Hepatocyte (in vitro differentiated cells): Measurements from ENCODE around the gene TRAPPC12. TPM values are rescaled to one million over a fixed set of nuclear protein-coding genes. Genes with fewer than 3 reads are reported as not detected.

Experiments
- DNase-seq: peaks from one replicate; pipeline ENCODE4 v3.0.0-alpha.2; 2016; ENCODE audit warnings: low spot score
- H2AFZ ChIP-seq: fragments of 200-600 bp; sonication (generic); 2 replicates; pipeline ENCODE4 v1.6.0; 2016; ENCODE audit warnings: antibody characterized with exemption, mild to moderate bottlenecking
- H3K27ac ChIP-seq: fragments of 200-600 bp; sonication (generic); 2 replicates; pipeline ENCODE4 v1.5.1; 2016; ENCODE audit warnings: mild to moderate bottlenecking
- H3K27me3 ChIP-seq: fragments of 200-600 bp; sonication (generic); 2 replicates; pipeline ENCODE4 v1.6.1; 2016
- H3K36me3 ChIP-seq: fragments of 200-600 bp; sonication (generic); replicated peaks from 2 replicates; pipeline ENCODE4 v1.5.1; 2016; ENCODE audit warnings: low read depth; ENCODE audit not compliant: insufficient read depth
- H3K4me1 ChIP-seq: fragments of 200-600 bp; sonication (generic); 2 replicates; pipeline ENCODE4 v1.5.1; 2016; ENCODE audit warnings: mild to moderate bottlenecking, moderate library complexity; ENCODE audit not compliant: insufficient read depth
- H3K4me2 ChIP-seq: fragments of 200-600 bp; sonication (generic); 2 replicates; pipeline ENCODE4 v1.6.0; 2016
- H3K4me3 ChIP-seq: fragments of 200-600 bp; sonication (generic); 2 replicates; pipeline ENCODE4 v1.5.1; 2016; ENCODE audit warnings: mild to moderate bottlenecking
- H3K79me2 ChIP-seq: fragments of 200-600 bp; sonication (generic); 2 replicates; pipeline ENCODE4 v1.6.0; 2017; ENCODE audit warnings: mild to moderate bottlenecking
- H3K9me2 ChIP-seq: fragments of 200-600 bp; sonication (generic); replicated peaks from 2 replicates; pipeline ENCODE4 v1.6.0; 2017; ENCODE audit warnings: mild to moderate bottlenecking; ENCODE audit not compliant: insufficient read depth
- H3K9me3 ChIP-seq: fragments of 200-600 bp; sonication (generic); 2 replicates; pipeline ENCODE4 v1.5.1; 2016; ENCODE audit warnings: low read depth, mild to moderate bottlenecking
- H4K20me1 ChIP-seq: fragments of 200-600 bp; sonication (generic); 2 replicates; pipeline ENCODE4 v1.6.0; 2016; ENCODE audit warnings: mild to moderate bottlenecking; ENCODE audit not compliant: insufficient read depth, poor library complexity, severe bottlenecking
- EZH2 ChIP-seq: fragments of 200-600 bp; sonication (generic); IDR thresholded peaks from 2 replicates; pipeline ENCODE4 v1.6.1; 2016; ENCODE audit warnings: antibody characterized with exemption, mild to moderate bottlenecking, borderline replicate concordance
- EZH2phosphoT487 ChIP-seq: fragments of 200-600 bp; sonication (generic); IDR thresholded peaks from one replicate; pipeline ENCODE4 v1.6.1; 2018; ENCODE audit warnings: antibody characterized with exemption, mild to moderate bottlenecking, low read depth, moderate library complexity; ENCODE audit not compliant: unreplicated experiment, severe bottlenecking
- WGBS: methylation state at CpG from one replicate; pipeline ENCODE4 v1.1.6; 2016; ENCODE audit warnings: low lambda C conversion rate; ENCODE audit errors: missing lambda C conversion rate; 5-methylcytosine and 5-hydroxymethylcytosine counted together
- polyA plus RNA-seq: library from polyadenylated mRNA; unstranded; fragments of >200 nt; fragmentation: Nextera tagmentation; extraction: Ambion mirVana; gene quantifications from 2 replicates; pipeline ENCODE4 v1.2.1, GENCODE V29; 2016
- total RNA-seq: library from RNA; depleted of rRNA; stranded (reverse); fragments of >200 nt; gene quantifications from 2 replicates; pipeline ENCODE4 v1.2.3, GENCODE V29; 2014
- TF ChIP-seq, protein P1 (sequence below): fragments of 200-600 bp; sonication (generic); IDR thresholded peaks from 2 replicates; pipeline ENCODE4 v1.5.1; 2016; ENCODE audit warnings: antibody characterized with exemption, mild to moderate bottlenecking; ENCODE audit not compliant: poor library complexity

The TRAPPC12 gene
- total and polyA plus RNA-seq, 2 experiments from 2014 or later, result 49.3 to 61.2 TPM

DNA sequence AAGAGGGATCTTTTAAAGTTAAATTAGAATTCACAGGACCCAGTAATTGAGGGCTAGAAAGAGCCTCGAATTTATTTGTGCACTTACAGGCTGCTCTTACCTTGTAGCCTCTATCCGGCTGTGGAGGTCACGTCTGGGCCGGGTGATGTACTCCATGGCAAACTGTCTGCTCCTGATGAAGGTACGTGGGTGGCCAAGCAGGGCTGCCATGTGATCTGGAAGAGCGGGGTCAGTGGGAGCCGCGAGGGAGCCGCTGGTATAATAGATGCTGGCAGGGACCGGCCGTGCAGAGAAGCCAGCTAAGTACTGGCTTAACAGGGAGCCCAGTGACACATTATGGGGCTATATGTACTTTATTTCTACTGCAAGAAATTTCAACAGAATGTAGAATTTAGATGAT is 80.7 kb downstream of the TRAPPC12 start:
- no peaks in the 10 kb centered on the region for H3K27me3 ChIP-seq
- no peaks in the 10 kb centered on the region for H3K4me1 ChIP-seq
- no peak overlapping the region for H3K4me2 ChIP-seq
- no peak for DNase-seq
- 88% methylated on average over 11 of the region's 11 CpGs for WGBS
- H3K79me2 ChIP-seq, result no peaks in the 10 kb centered on the region
- no peak overlapping the region for H2AFZ ChIP-seq
- H3K9me2 ChIP-seq, result no peaks in the 10 kb centered on the region
- TF ChIP-seq, protein P1, sequence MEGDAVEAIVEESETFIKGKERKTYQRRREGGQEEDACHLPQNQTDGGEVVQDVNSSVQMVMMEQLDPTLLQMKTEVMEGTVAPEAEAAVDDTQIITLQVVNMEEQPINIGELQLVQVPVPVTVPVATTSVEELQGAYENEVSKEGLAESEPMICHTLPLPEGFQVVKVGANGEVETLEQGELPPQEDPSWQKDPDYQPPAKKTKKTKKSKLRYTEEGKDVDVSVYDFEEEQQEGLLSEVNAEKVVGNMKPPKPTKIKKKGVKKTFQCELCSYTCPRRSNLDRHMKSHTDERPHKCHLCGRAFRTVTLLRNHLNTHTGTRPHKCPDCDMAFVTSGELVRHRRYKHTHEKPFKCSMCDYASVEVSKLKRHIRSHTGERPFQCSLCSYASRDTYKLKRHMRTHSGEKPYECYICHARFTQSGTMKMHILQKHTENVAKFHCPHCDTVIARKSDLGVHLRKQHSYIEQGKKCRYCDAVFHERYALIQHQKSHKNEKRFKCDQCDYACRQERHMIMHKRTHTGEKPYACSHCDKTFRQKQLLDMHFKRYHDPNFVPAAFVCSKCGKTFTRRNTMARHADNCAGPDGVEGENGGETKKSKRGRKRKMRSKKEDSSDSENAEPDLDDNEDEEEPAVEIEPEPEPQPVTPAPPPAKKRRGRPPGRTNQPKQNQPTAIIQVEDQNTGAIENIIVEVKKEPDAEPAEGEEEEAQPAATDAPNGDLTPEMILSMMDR, result no peak
- H4K20me1 ChIP-seq, result no peaks in the 10 kb centered on the region
- H3K4me3 ChIP-seq, result no peak overlapping the region
- H3K36me3 ChIP-seq, result no peaks in the 10 kb centered on the region
- H3K27ac ChIP-seq, result no peak overlapping the region
- H3K9me3 ChIP-seq, result no peaks in the 10 kb centered on the region

- TF ChIP-seq EZH2phosphoT487 (no peak), EZH2 (no peak)
- TF ChIP-seq, protein P1, result no peak
- Histone ChIP-seq H3K27me3 (no peaks in the 10 kb centered on the region), H3K4me1 (no peaks in the 10 kb centered on the region), H3K4me3 (no peak overlapping the region), H3K36me3 (no peaks in the 10 kb centered on the region), H3K27ac (no peak overlapping the region), H3K79me2 (no peaks in the 10 kb centered on the region), H4K20me1 (no peaks in the 10 kb centered on the region), H3K9me3 (no peaks in the 10 kb centered on the region), H2AFZ (no peak overlapping the region), H3K9me2 (no peaks in the 10 kb centered on the region), H3K4me2 (no peak overlapping the region)
- WGBS, result 91% methylated on average over 38 of the region's 38 CpGs
- no peak for DNase-seq
Measured at GRCh38 chr2:3460831-3461800, 81.6 kb downstream of the TRAPPC12 start.

DNA sequence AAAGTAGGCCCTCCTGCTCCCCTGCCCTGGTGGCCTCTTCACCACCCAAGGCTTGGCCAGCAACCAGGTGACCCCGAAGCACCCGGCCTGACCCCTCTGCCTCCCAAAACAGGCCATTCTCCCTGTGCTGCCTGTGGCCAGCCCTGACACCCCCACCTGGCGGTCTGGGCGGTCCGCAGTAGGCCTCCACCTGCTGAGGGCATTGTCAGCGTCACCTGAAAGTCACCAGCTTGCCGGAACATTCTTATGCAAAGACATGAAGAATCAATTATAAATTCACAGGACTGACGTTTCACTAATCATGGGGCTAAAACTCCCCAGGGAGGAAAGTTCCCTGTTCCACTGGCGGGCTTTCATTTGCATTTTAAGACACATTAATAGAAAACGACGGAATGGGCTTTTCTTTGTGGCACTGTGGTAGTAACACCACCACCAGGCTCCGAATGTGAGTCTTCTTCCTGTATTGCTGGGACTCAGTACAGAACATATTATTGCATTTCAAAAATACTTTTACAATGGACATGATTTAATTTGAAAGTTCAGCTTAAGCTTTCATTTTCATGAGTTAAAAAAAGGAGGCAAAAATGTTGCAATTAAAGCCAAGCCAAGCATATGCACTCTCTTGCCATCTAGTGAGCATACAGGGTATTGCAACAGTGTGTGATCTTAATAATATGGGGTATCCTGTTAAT is 82.5 kb downstream of the TRAPPC12 start:
- DNase-seq, result peak; percentile 71
- H2AFZ ChIP-seq, result no peak overlapping the region
- no peak for TF ChIP-seq EZH2phosphoT487
- TF ChIP-seq, protein P1, result peak; percentile 82
- H3K9me3 ChIP-seq, result no peaks in the 10 kb centered on the region
- H3K4me2 ChIP-seq, result no peak overlapping the region
- no peaks in the 10 kb centered on the region for H3K9me2 ChIP-seq
- H3K36me3 ChIP-seq, result no peaks in the 10 kb centered on the region
- no peak overlapping the region for H3K4me3 ChIP-seq
- WGBS, result 79% methylated on average over 12 of the region's 12 CpGs
- no peaks in the 10 kb centered on the region for H3K4me1 ChIP-seq
- H4K20me1 ChIP-seq, result no peaks in the 10 kb centered on the region
- no peak overlapping the region for H3K27ac ChIP-seq
- no peaks in the 10 kb centered on the region for H3K27me3 ChIP-seq
- no peaks in the 10 kb centered on the region for H3K79me2 ChIP-seq
